Activated CD8-positive, alpha-beta T cell treated with anti-CD3 and anti-CD28 coated beads, Interleukin-2, amount 10 ng/mL, durations not matched to agents 7 days and 5 days (primary cell): ENCODE results near the gene PAFAH2. TPM values are rescaled to one million over a fixed set of nuclear protein-coding genes. Genes with fewer than 3 reads are reported as not detected.

Source experiments
- total RNA-seq, 2 experiments: library from RNA; stranded (reverse); gene quantifications; one replicate each; pipeline ENCODE4 v1.2.3, GENCODE V29; 2021

PAFAH2 gene
- total RNA-seq, 2 experiments from 2014 or later, result 9.1 to 10.9 TPM

Other genes with a start within 250 kb of the PAFAH2 start
- 1 to 10 TPM; 4.5 to 5.1 TPM for gene SELENON, start 197.9 kb downstream of the PAFAH2 start, total RNA-seq
- 10 to 100 TPM; 26.2 to 26.7 TPM for gene MTFR1L, start 178.1 kb downstream of the PAFAH2 start, total RNA-seq
- 1 to 10 TPM; 7.8 to 9.1 TPM for gene AUNIP, start 138.6 kb downstream of the PAFAH2 start, total RNA-seq
- gene PAQR7, start 122.4 kb downstream of the PAFAH2 start, total RNA-seq, result 1 to 10 TPM; 3.2 to 3.3 TPM
- 100 to 1,000 TPM; 740 to 781 TPM for gene STMN1, start 91.6 kb downstream of the PAFAH2 start, total RNA-seq
- gene EXTL1, start 23.7 kb upstream of the PAFAH2 start, total RNA-seq, result not detected
- gene SLC30A2, start 48.1 kb upstream of the PAFAH2 start, total RNA-seq, result not detected
- under 1 TPM in 1 of 2 experiments, not detected in 1; 0.23 TPM for gene TRIM63, start 69.6 kb upstream of the PAFAH2 start, total RNA-seq
- 10 to 100 TPM; 21.3 to 25.4 TPM for gene PDIK1L, start 113.8 kb upstream of the PAFAH2 start, total RNA-seq
- not detected for gene FAM110D, start 161.0 kb upstream of the PAFAH2 start, total RNA-seq
- gene C1orf232, start 170.9 kb upstream of the PAFAH2 start, total RNA-seq, result not detected
- gene ZNF593, start 171.8 kb upstream of the PAFAH2 start, total RNA-seq, result 10 to 100 TPM; 28.4 to 31.1 TPM
- gene ZNF593OS, start 173.8 kb upstream of the PAFAH2 start, total RNA-seq, result not detected
- gene CNKSR1, start 179.4 kb upstream of the PAFAH2 start, total RNA-seq, result 1 to 10 TPM; 1.4 to 2.2 TPM
- gene CATSPER4, start 192.5 kb upstream of the PAFAH2 start, total RNA-seq, result not detected
- 10 to 100 TPM; 48.7 to 49.1 TPM for gene CEP85, start 236.1 kb upstream of the PAFAH2 start, total RNA-seq